Osteoblast (primary cell): ENCODE data around the gene AKT3. TPM values are rescaled to one million over a fixed set of nuclear protein-coding genes. Genes with fewer than 3 reads are reported as not detected.
"Not testable (repeated sequence)": the region's sequence is repeated elsewhere in the genome, so short reads cannot be mapped to it uniquely, and the experiment has no call there.

Source experiments
- DNase-seq: peaks from one replicate; pipeline ENCODE4 v3.0.0; 2011; ENCODE audit warnings: low spot score, mixed read lengths; ENCODE audit not compliant: insufficient read length; ENCODE audit errors: missing footprints
- H2AFZ ChIP-seq: 2 replicates; pipeline ENCODE4 v1.6.0; 2011; ENCODE audit warnings: mild to moderate bottlenecking, low read length
- H3K27ac ChIP-seq: 2 replicates; pipeline ENCODE4 v1.5.1; 2011; ENCODE audit warnings: mild to moderate bottlenecking, low read depth, low read length, moderate library complexity
- H3K27me3 ChIP-seq: 2 replicates; pipeline ENCODE4 v1.6.0; 2012; ENCODE audit warnings: mild to moderate bottlenecking, control low read depth, inconsistent platforms, low read length, moderate library complexity; ENCODE audit not compliant: insufficient read depth
- H3K36me3 ChIP-seq: 2 replicates; pipeline ENCODE4 v1.5.1; 2011; ENCODE audit warnings: mild to moderate bottlenecking, low read length, control low read depth, moderate library complexity; ENCODE audit not compliant: insufficient read depth
- H3K4me1 ChIP-seq: 2 replicates; pipeline ENCODE4 v1.5.1; 2011; ENCODE audit warnings: mild to moderate bottlenecking, low read length, control low read depth, moderate library complexity; ENCODE audit not compliant: insufficient read depth
- H3K4me2 ChIP-seq: 2 replicates; pipeline ENCODE4 v1.6.0; 2011; ENCODE audit warnings: mild to moderate bottlenecking, low read length; ENCODE audit not compliant: insufficient read depth
- H3K4me3 ChIP-seq: fragments of 200-600 bp; sonication (generic); 3 replicates; pipeline ENCODE4 v1.5.1; 2012; ENCODE audit warnings: mild to moderate bottlenecking, low read length, inconsistent platforms; ENCODE audit not compliant: insufficient read depth
- H3K79me2 ChIP-seq: 2 replicates; pipeline ENCODE4 v1.6.0; 2012; ENCODE audit warnings: mild to moderate bottlenecking, low read length, control low read depth, inconsistent platforms; ENCODE audit not compliant: insufficient read depth
- H3K9me3 ChIP-seq: 2 replicates; pipeline ENCODE4 v1.5.1; 2011; ENCODE audit warnings: low read depth, low read length, control low read depth
- H4K20me1 ChIP-seq: 2 replicates; pipeline ENCODE4 v1.6.0; 2012; ENCODE audit warnings: mild to moderate bottlenecking, low read length, control low read depth; ENCODE audit not compliant: insufficient read depth
- CTCF ChIP-seq: IDR thresholded peaks from 2 replicates; pipeline ENCODE4 v1.5.1; 2011; ENCODE audit warnings: mild to moderate bottlenecking, low read depth, low read length, moderate library complexity; ENCODE audit errors: extremely low read depth
- total RNA-seq: library from RNA; depleted of rRNA; stranded (reverse); fragments of >200 nt; gene quantifications from 2 replicates; pipeline ENCODE4 v1.2.3, GENCODE V29; 2012

AKT3 gene
- total RNA-seq, 1 donor = 38.7 TPM

- Histone ChIP-seq H3K36me3 (no peaks in the 10 kb centered on the region), H3K27ac (no peak overlapping the region), H3K9me3 (no peaks in the 10 kb centered on the region), H3K4me1 (no peaks in the 10 kb centered on the region), H3K4me3 (no peak overlapping the region), H2AFZ (no peak overlapping the region), H3K79me2 (peaks cover 82% of the 10 kb centered on the region), H3K27me3 (no peaks in the 10 kb centered on the region), H4K20me1 (peaks cover 8% of the 10 kb centered on the region), H3K4me2 (no peak overlapping the region)
- no peak for DNase-seq
- TF ChIP-seq CTCF = no peak
Observed at GRCh38 chr1:243821177-243821680, 28.8 kb downstream of the AKT3 start.

GRCh38 chr1:243819438-243819839, 30.6 kb downstream of the AKT3 start:
- H3K79me2 ChIP-seq = peaks cover 81% of the 10 kb centered on the region
- H3K27me3 ChIP-seq = no peaks in the 10 kb centered on the region
- H3K4me1 ChIP-seq = no peaks in the 10 kb centered on the region
- H3K27ac ChIP-seq = no peak overlapping the region
- no peak overlapping the region for H3K4me3 ChIP-seq
- H2AFZ ChIP-seq = no peak overlapping the region
- H3K36me3 ChIP-seq = no peaks in the 10 kb centered on the region
- no peak for TF ChIP-seq CTCF
- DNase-seq = no peak
- no peak overlapping the region for H3K4me2 ChIP-seq
- H4K20me1 ChIP-seq = peaks cover 8% of the 10 kb centered on the region
- H3K9me3 ChIP-seq = no peaks in the 10 kb centered on the region

GRCh38 chr1:243818978-243819377, 31.1 kb downstream of the AKT3 start:
- H3K4me3 ChIP-seq = no peak overlapping the region
- H3K4me2 ChIP-seq = no peak overlapping the region
- no peaks in the 10 kb centered on the region for H3K4me1 ChIP-seq
- TF ChIP-seq CTCF = no peak
- no peak for DNase-seq
- H3K27ac ChIP-seq = no peak overlapping the region
- H3K79me2 ChIP-seq = peaks cover 78% of the 10 kb centered on the region
- H3K36me3 ChIP-seq = no peaks in the 10 kb centered on the region
- H3K9me3 ChIP-seq = no peaks in the 10 kb centered on the region
- H2AFZ ChIP-seq = no peak overlapping the region
- H4K20me1 ChIP-seq = peaks cover 8% of the 10 kb centered on the region
- H3K27me3 ChIP-seq = no peaks in the 10 kb centered on the region

- TF ChIP-seq CTCF = no peak
- H3K9me3 ChIP-seq = no peaks in the 10 kb centered on the region
- no peak overlapping the region for H2AFZ ChIP-seq
- peaks cover 8% of the 10 kb centered on the region for H4K20me1 ChIP-seq
- H3K27ac ChIP-seq = no peak overlapping the region
- no peaks in the 10 kb centered on the region for H3K36me3 ChIP-seq
- no peak overlapping the region for H3K4me2 ChIP-seq
- DNase-seq = peak; percentile 29
- H3K27me3 ChIP-seq = no peaks in the 10 kb centered on the region
- no peak overlapping the region for H3K4me3 ChIP-seq
- H3K4me1 ChIP-seq = no peaks in the 10 kb centered on the region
- H3K79me2 ChIP-seq = peaks cover 47% of the 10 kb centered on the region
Observed at GRCh38 chr1:243814718-243815117, 35.3 kb downstream of the AKT3 start.

GRCh38 chr1:243807346-243807745, 42.7 kb downstream of the AKT3 start:
- H3K36me3 ChIP-seq, H3K4me2 ChIP-seq, H3K9me3 ChIP-seq, H3K4me3 ChIP-seq, H3K27me3 ChIP-seq, H2AFZ ChIP-seq, DNase-seq, H3K27ac ChIP-seq, H4K20me1 ChIP-seq: not testable (repeated sequence)
- Histone ChIP-seq H3K4me1 (peaks cover 15% of the 10 kb centered on the region), H3K79me2 (peaks cover 43% of the 10 kb centered on the region)
